DND-41 (cell line): Measurements from ENCODE around the gene SPATA45.
"Not testable (repeated sequence)": the region's sequence is repeated elsewhere in the genome, so short reads cannot be mapped to it uniquely, and the experiment has no call there.

Source experiments
- CTCF ChIP-seq: IDR thresholded peaks from 2 replicates; pipeline ENCODE4 v1.5.1; 2012; ENCODE audit warnings: borderline replicate concordance, low read length, moderate library complexity, mild to moderate bottlenecking; ENCODE audit not compliant: poor library complexity, severe bottlenecking; ENCODE audit errors: extremely low read depth
- EZH2 ChIP-seq: IDR thresholded peaks from 3 replicates; pipeline ENCODE4 v1.6.1; 2012; ENCODE audit warnings: borderline replicate concordance, low read depth, mild to moderate bottlenecking, moderate library complexity, low read length, inconsistent platforms; ENCODE audit not compliant: severe bottlenecking

- TF ChIP-seq CTCF, EZH2: not testable (repeated sequence)
Observed at GRCh38 chr1:212863345-212863744, 15.9 kb upstream of the SPATA45 start.
